ENCODE data around the gene AQP6. TPM values are rescaled to one million over a fixed set of nuclear protein-coding genes. Genes with fewer than 3 reads are reported as not detected.

Gene AQP6
- total RNA-seq, 2 experiments from 2014 or later, result not detected

DNA sequence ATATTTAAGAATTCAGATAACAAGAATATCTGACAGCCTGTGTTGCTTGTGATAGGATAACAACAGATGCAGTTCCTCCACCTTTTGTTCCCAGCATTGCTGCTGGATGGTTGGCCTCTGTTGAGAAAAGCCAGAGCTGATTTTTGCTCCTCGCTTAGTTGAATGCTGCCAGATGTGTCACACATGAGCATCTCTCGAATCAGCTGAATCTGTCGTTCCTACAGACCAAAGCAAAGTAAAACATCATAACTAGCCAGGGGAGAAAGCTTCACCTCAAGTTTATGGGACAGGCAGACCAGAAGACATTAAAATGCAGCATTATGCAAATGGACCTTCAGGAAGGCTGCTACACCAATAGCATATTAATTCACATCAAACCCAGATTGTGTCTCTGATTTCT, 32.4 kb downstream of the AQP6 start:
- H3K27ac Mint-ChIP-seq, result no peak overlapping the region
- no peak overlapping the region for H3K4me3 Mint-ChIP-seq
- no peaks in the 10 kb centered on the region for H3K9me3 Mint-ChIP-seq
- peaks cover 38% of the 10 kb centered on the region for H3K36me3 Mint-ChIP-seq (ENCODE audit: low read depth)
- no peak for DNase-seq
- CTCF ChIA-PET, result interaction anchor here (1.2 to 1.5 kb wide), 2 partner anchors 34 to 51 kb away, joined by 3 read pairs; no protein-coding TSS in a partner anchor
- peaks cover 2% of the 10 kb centered on the region for H3K4me1 Mint-ChIP-seq (ENCODE audit: low read depth)
- H3K27me3 Mint-ChIP-seq (ENCODE audit: low read depth), result no peaks in the 10 kb centered on the region
- intact Hi-C loops (cut with micrococcal nuclease), result no loop called here

DNA sequence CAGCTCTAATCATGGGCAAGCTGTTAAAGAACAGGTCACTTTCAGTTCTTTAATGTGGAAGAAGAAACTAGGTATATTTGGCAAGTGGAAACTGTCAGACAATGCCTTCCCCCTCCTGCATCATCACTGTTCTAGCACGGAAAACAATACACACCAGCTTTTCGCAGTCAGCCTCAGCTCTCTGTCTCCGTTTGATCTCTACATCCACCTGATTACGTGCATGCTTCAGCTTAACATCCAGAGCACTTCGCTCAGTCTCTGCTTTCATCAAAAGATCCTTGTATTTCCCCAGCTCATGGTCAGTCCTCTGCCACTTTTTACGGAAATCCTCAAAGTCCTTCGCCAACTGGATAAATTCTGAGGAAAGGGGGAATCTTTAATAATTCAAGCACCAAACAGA, 33.5 kb downstream of the AQP6 start:
- Mint-ChIP-seq H3K4me1 (ENCODE audit: low read depth) (peaks cover 2% of the 10 kb centered on the region), H3K27me3 (ENCODE audit: low read depth) (no peaks in the 10 kb centered on the region), H3K27ac (no peak overlapping the region), H3K36me3 (ENCODE audit: low read depth) (peaks cover 33% of the 10 kb centered on the region), H3K4me3 (no peak overlapping the region), H3K9me3 (no peaks in the 10 kb centered on the region)
- CTCF ChIA-PET, result interaction anchor here (0.7 to 1.5 kb wide), 7 partner anchors 10 to 55 kb away, joined by 3 to 5 read pairs (median 3); no protein-coding TSS in a partner anchor
- intact Hi-C loops (cut with micrococcal nuclease), result no loop called here
- no peak for DNase-seq

DNA sequence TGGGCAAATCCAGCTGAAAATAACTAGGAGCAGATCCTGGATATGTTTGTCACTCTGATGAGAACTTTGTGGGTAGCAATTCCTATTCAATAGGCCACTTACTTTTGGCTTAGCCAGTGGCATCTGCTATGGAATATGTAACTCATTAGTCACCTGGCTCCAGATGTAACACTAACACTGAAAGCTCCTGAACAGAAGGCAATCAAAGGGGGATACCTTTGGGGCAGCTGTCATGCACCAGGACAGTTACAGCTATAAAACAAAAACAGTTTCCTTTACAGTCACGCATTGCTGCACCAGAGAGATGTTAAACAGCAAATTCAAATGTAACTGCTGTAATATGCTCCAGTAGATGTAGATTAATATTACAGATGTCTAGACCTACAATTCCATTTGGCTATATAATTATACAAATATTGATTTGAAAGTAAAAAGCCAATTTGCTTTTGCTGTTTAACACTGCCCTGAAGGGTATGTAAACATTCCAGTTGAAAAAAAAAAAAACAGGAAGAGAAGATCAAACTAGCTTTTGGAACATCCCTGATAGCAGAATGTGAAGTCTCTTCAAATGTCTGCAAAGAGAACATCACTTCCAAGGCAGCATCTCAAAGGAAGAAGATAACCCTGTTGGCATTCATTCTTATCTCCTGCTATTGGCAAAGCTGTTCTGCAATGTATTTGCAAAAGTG, 34.2 kb downstream of the AQP6 start:
- no peaks in the 10 kb centered on the region for H3K9me3 Mint-ChIP-seq
- no peak overlapping the region for H3K27ac Mint-ChIP-seq
- H3K27me3 Mint-ChIP-seq (ENCODE audit: low read depth), result no peaks in the 10 kb centered on the region
- H3K4me1 Mint-ChIP-seq (ENCODE audit: low read depth), result peaks cover 2% of the 10 kb centered on the region
- H3K36me3 Mint-ChIP-seq (ENCODE audit: low read depth), result peaks cover 30% of the 10 kb centered on the region
- DNase-seq, result no peak
- intact Hi-C loops (cut with micrococcal nuclease), result no loop called here
- no peak overlapping the region for H3K4me3 Mint-ChIP-seq
- CTCF ChIA-PET, result interaction anchor here (0.6 to 1.5 kb wide), 9 partner anchors 10 to 457 kb away, joined by 3 to 5 read pairs (median 3); no protein-coding TSS in a partner anchor

DNA sequence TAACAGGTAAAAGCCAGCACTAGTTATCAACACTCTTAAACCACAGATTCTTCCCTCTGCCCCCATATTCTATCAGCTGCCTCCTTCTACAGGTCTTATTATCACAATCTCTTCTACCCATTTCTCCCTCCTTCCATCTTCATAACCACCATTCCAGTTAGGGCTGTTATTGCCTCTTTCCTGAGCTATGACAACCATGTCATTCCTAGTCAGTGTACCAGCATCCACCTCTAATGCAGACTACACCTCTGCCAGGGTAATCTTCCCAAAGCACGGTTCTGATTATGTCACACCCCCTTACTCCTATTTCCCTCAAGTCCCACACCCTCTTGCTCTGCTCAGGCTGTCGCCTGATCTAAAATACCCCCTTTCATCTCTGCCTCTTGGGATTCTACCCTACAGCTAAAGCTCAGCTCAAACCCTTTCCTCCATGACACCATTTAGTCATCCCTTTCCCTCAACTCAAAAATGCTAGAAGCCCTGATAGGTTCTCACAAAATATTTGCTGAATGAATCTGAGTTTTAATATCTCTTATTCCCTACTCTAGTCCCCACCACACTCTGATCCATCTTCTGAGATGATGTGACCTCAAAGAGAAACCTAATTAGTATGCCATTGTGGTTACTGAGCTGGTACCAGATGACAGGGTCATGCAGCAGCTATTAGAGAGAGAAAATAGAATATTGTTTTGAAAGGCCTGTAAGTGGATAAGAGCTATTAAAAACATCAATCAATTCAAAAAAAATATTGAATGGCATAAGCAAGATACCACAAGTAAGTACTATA, 40.8 kb downstream of the AQP6 start:
- Mint-ChIP-seq H3K4me3 (no peak overlapping the region), H3K27me3 (ENCODE audit: low read depth) (no peaks in the 10 kb centered on the region), H3K36me3 (ENCODE audit: low read depth) (peaks cover 19% of the 10 kb centered on the region), H3K4me1 (ENCODE audit: low read depth) (no peaks in the 10 kb centered on the region), H3K9me3 (no peaks in the 10 kb centered on the region), H3K27ac (no peak overlapping the region)
- intact Hi-C loops (cut with micrococcal nuclease), result no loop called here
- CTCF ChIA-PET, result interaction anchor here (0.5 to 1.8 kb wide), 3 partner anchors 25 to 68 kb away, joined by 3 to 9 read pairs (median 5); no protein-coding TSS in a partner anchor
- DNase-seq, result no peak

DNA sequence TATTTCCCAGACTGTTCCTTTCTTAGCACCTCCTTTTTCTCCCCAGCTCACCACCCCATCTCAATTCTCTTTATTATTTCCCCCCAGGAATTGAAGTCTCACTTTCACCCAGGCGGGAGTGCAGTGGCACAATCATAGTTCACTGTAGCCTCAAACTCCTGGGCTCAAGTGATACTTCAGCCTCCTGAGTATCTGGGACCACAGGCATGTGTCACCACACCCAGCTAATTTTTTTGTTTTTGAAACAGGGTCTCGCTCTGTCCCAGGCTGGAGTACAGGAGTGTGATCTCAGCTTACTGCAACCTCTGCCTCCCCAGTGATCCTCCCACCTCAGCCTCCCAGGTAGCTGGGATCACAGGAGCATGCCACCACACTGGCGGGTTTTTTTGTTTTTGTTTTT, 41.6 kb downstream of the AQP6 start:
- CTCF ChIA-PET, result interaction anchor here (0.5 to 1.8 kb wide), 3 partner anchors 24 to 69 kb away, joined by 3 to 9 read pairs (median 5); no protein-coding TSS in a partner anchor
- DNase-seq, result no peak
- Mint-ChIP-seq H3K27ac (no peak overlapping the region), H3K9me3 (no peaks in the 10 kb centered on the region), H3K4me3 (no peak overlapping the region), H3K27me3 (ENCODE audit: low read depth) (no peaks in the 10 kb centered on the region), H3K36me3 (ENCODE audit: low read depth) (peaks cover 19% of the 10 kb centered on the region), H3K4me1 (ENCODE audit: low read depth) (peaks cover 2% of the 10 kb centered on the region)
- intact Hi-C loops (cut with micrococcal nuclease), result no loop called here

DNA sequence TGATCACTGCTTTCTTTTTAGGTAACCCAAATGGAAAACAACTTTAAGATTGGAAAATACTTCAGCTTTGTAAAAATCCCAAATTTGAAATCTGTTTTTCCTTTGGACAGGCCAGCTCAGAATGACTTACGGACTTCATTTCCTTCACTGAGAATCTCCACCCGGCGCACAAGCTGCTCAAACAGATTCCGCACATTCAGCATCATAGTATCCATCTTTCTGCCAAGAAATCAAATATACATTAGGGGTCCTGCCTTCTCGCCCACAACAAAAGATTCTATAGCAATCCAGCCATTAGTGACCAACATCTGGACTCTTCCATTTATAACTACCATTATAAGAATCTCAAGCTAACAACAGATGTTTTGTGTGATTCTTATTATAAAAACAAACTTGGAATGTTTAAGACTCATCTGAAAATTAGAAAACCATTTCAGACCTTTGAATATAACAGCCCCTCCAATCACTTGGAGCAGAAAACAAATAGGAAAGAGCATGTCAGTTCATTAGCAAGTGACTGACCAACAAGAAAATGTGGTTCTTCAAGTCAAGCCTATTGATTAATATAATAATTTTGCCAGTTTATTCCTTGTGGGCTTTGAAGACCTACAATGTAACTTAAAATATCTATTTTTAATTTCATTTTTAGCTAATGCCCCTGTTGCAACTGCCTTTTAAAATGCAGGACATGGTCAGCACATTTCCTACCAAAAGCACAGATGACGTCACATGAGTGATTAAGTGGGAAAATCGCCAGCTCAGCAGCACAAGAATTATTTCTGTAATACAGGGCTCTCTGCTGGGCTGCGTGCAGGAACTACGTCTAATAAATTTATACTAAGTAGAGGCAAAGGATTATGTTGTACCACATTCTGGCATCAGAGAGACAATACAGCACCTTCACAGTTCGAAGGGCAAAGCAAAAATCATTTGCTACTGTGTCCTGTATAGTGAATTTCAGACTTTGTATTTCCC, 44.0 kb downstream of the AQP6 start:
- Mint-ChIP-seq H3K9me3 (no peaks in the 10 kb centered on the region), H3K27me3 (ENCODE audit: low read depth) (no peaks in the 10 kb centered on the region), H3K4me1 (ENCODE audit: low read depth) (peaks cover 2% of the 10 kb centered on the region), H3K4me3 (no peak overlapping the region), H3K27ac (no peak overlapping the region), H3K36me3 (ENCODE audit: low read depth) (peaks cover 13% of the 10 kb centered on the region)
- DNase-seq, result no peak
- intact Hi-C loops (cut with micrococcal nuclease), result no loop called here
- CTCF ChIA-PET, result interaction anchor here (1.0 to 1.4 kb wide), 3 partner anchors 10 to 39 kb away, joined by 3 to 7 read pairs (median 5); no protein-coding TSS in a partner anchor

DNA sequence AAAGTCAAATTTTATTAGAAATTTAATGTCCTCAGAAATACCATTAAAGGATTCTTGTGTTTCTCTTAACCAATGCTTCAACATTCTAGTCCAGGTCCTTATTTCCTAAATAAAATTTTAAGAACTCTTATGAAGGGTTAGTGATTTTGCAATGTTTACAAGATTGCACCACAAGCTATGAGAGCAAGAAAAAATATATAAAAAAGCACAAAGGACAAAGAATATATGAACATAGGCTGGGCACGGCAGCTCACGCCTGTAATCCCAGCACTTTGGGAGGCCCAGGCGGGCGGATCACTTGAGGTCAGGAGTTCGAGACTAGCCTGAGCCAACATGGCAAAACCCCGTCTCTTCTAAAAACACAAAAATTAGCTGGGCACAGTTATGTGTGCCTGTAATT, 44.9 kb downstream of the AQP6 start:
- H3K4me3 Mint-ChIP-seq, result no peak overlapping the region
- H3K27me3 Mint-ChIP-seq (ENCODE audit: low read depth), result no peaks in the 10 kb centered on the region
- intact Hi-C loops (cut with micrococcal nuclease), result no loop called here
- no peak overlapping the region for H3K27ac Mint-ChIP-seq
- CTCF ChIA-PET, result interaction anchor here (0.6 to 1.2 kb wide), 2 partner anchors 53 to 90 kb away, joined by 3 to 4 read pairs; no protein-coding TSS in a partner anchor
- H3K36me3 Mint-ChIP-seq (ENCODE audit: low read depth), result peaks cover 15% of the 10 kb centered on the region
- no peaks in the 10 kb centered on the region for H3K9me3 Mint-ChIP-seq
- H3K4me1 Mint-ChIP-seq (ENCODE audit: low read depth), result peaks cover 2% of the 10 kb centered on the region
- no peak for DNase-seq

DNA sequence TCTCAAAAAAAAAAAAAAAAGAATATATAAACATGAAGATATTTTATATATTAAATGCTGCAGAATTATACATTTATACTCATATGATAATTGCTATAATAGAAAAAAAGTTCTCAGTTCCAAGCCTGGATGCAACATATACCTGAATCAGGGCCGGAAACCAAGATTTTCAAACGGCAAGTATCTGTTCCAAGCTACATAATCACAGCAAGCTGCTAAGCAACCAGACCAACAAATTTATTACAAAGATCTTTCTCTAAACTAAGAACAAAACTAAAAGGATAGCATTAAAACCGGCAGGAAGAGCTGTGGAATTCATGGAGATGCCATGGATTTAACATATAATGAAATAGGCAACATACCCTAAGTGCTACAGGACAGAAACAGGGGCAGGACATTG, 45.4 kb downstream of the AQP6 start:
- intact Hi-C loops (cut with micrococcal nuclease), result no loop called here
- CTCF ChIA-PET, result interaction anchor here (0.6 to 1.2 kb wide), 4 partner anchors 38 to 90 kb away, joined by 3 to 8 read pairs (median 4); no protein-coding TSS in a partner anchor
- no peaks in the 10 kb centered on the region for H3K27me3 Mint-ChIP-seq (ENCODE audit: low read depth)
- no peak overlapping the region for H3K4me3 Mint-ChIP-seq
- no peaks in the 10 kb centered on the region for H3K9me3 Mint-ChIP-seq
- H3K36me3 Mint-ChIP-seq (ENCODE audit: low read depth), result peaks cover 19% of the 10 kb centered on the region
- no peak for DNase-seq
- no peak overlapping the region for H3K27ac Mint-ChIP-seq
- H3K4me1 Mint-ChIP-seq (ENCODE audit: low read depth), result peaks cover 5% of the 10 kb centered on the region

DNA sequence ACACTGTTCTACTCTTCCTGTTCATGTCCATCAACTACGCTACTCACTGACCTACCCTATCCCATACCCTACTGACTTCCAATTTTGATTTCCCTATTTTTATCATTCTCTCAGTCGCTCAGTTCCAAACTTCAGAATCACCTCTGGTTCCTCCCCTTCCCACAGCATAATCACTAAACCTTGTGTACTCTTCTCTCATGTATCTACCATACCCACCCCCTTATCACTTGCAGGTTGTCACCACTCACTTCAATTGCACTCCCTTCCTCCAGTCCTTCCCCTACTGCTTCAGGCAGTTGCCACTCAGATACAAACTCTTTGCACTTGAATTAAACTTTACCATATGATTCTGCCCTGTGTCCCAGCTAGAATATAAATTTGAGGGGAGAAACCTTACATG, 46.2 kb downstream of the AQP6 start:
- H3K36me3 Mint-ChIP-seq (ENCODE audit: low read depth), result peaks cover 16% of the 10 kb centered on the region
- no peak overlapping the region for H3K27ac Mint-ChIP-seq
- H3K27me3 Mint-ChIP-seq (ENCODE audit: low read depth), result no peaks in the 10 kb centered on the region
- H3K9me3 Mint-ChIP-seq, result no peaks in the 10 kb centered on the region
- no peak overlapping the region for H3K4me3 Mint-ChIP-seq
- peaks cover 7% of the 10 kb centered on the region for H3K4me1 Mint-ChIP-seq (ENCODE audit: low read depth)
- intact Hi-C loops (cut with micrococcal nuclease), result no loop called here
- CTCF ChIA-PET, result interaction anchor here (1.0 to 1.2 kb wide), 2 partner anchors 21 to 52 kb away, joined by 3 to 4 read pairs; no protein-coding TSS in a partner anchor
- DNase-seq, result no peak

DNA sequence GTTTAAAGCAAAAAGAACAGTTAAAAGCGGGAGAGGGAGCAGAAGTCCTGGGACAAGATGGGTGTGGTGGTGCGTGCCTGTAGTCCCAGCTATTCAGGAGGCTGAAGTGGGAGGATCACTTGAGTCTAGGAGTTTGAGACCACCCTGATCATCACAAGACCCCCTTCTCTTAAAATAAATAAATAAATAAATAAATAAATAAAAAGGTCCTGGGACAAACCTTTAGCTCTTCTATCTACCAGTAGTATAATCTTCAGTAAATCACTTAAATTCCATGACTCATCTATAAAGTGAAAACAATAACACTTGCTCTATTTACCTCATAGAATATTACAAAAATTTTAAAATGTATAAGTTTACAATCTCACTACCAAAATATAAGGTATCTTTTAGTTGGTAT, 46.8 kb downstream of the AQP6 start:
- DNase-seq, result no peak
- Mint-ChIP-seq H3K36me3 (ENCODE audit: low read depth) (peaks cover 13% of the 10 kb centered on the region), H3K27ac (no peak overlapping the region), H3K27me3 (ENCODE audit: low read depth) (no peaks in the 10 kb centered on the region), H3K9me3 (no peaks in the 10 kb centered on the region), H3K4me3 (no peak overlapping the region), H3K4me1 (ENCODE audit: low read depth) (peaks cover 11% of the 10 kb centered on the region)
- CTCF ChIA-PET, result interaction anchor here (1.0 kb wide), 1 partner anchor 20 kb away, joined by 3 read pairs; no protein-coding TSS in a partner anchor
- intact Hi-C loops (cut with micrococcal nuclease), result no loop called here

DNA sequence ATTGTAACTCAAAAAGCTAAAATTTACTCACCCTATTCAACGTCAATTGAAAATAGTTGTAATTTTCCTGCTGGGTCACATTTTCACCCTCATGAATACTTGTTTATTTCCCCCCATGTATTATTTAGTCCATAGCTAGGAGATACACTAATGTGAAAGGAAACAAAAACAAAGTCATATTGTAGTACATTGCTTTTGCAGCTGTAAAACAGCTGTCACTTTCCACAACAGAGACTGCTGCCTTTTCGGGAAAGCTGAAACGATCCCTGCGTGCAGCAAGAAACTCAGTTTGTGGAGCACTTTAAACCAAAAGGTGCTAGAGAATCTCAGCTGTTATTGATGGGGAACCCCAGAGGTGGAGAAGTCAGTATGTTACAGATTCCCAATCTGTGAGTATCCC, 48.3 kb downstream of the AQP6 start:
- no peak overlapping the region for H3K4me3 Mint-ChIP-seq
- H3K9me3 Mint-ChIP-seq, result no peaks in the 10 kb centered on the region
- H3K27ac Mint-ChIP-seq, result no peak overlapping the region
- CTCF ChIA-PET, result interaction anchor here (1.1 to 1.7 kb wide), 4 partner anchors 18 to 54 kb away, joined by 3 to 11 read pairs (median 4); no protein-coding TSS in a partner anchor
- intact Hi-C loops (cut with micrococcal nuclease), result no loop called here
- peaks cover 21% of the 10 kb centered on the region for H3K36me3 Mint-ChIP-seq (ENCODE audit: low read depth)
- no peak for DNase-seq
- H3K27me3 Mint-ChIP-seq (ENCODE audit: low read depth), result no peaks in the 10 kb centered on the region
- peaks cover 14% of the 10 kb centered on the region for H3K4me1 Mint-ChIP-seq (ENCODE audit: low read depth)

All from activated naive CD4-positive, alpha-beta T cell treated with anti-CD3 and anti-CD28 coated beads for 36 hours (primary cell).